Gastroesophageal sphincter (tissue), 4 donors: ENCODE data around the gene CHD5. TPM values are rescaled to one million over a fixed set of nuclear protein-coding genes. Genes with fewer than 3 reads are reported as not detected.
"Not testable (repeated sequence)": the region's sequence is repeated elsewhere in the genome, so short reads cannot be mapped to it uniquely, and the experiment has no call there.

ENCODE experiments used
- ATAC-seq: fragments of 150-250 bp; one replicate; pipeline ENCODE4 v1.9.1; 2016; ENCODE audit warnings: mild to moderate bottlenecking, moderate library complexity
- H3K27ac ChIP-seq, 4 donors: fragments of 200-600 bp; sonication (generic) in 3 of 4; 1 replicate in 3 of 4; 2 replicates in 1 of 4; pipeline ENCODE4 v1.5.1; 2016 to 2019
- H3K27me3 ChIP-seq: fragments of 200-600 bp; sonication (generic); one replicate; pipeline ENCODE4 v1.5.1; 2019
- H3K36me3 ChIP-seq, 2 donors: fragments of 200-600 bp; sonication (generic); one replicate each; pipeline ENCODE4 v1.5.1; 2019; ENCODE audit warnings: control low read depth in 1 of 2
- H3K4me1 ChIP-seq, 3 donors: fragments of 200-600 bp; sonication (generic); 1 replicate in 2 of 3; 2 replicates in 1 of 3; pipeline ENCODE4 v1.5.1; 2016 to 2019; ENCODE audit warnings: control low read depth in 2 of 3
- H3K4me3 ChIP-seq, 2 donors: fragments of 200-600 bp; sonication (generic); one replicate each; pipeline ENCODE4 v1.5.1; 2019; ENCODE audit warnings: mild to moderate bottlenecking in 1 of 2, moderate library complexity in 1 of 2
- H3K9me3 ChIP-seq, 3 donors: fragments of 200-600 bp; sonication (generic); one replicate each; pipeline ENCODE4 v1.5.1; 2017 to 2019; ENCODE audit warnings: control low read depth in 2 of 3
- CTCF ChIP-seq, 4 experiments: fragments of 200-600 bp in 2 of 4; fragments of 450-650 bp in 2 of 4; sonication (generic) in 1 of 4; IDR thresholded peaks; one replicate each; pipeline ENCODE4 v1.5.1; 2017 to 2019; ENCODE audit warnings: antibody characterized with exemption in 4 of 4, mild to moderate bottlenecking in 2 of 4, moderate library complexity in 2 of 4
- EP300 ChIP-seq: sonication (generic); formaldehyde crosslinking; IDR thresholded peaks from one replicate; pipeline ENCODE4 v1.6.1; 2017; ENCODE audit warnings: antibody characterized with exemption, mild to moderate bottlenecking
- POLR2A ChIP-seq, 2 donors: fragments of 450-650 bp; IDR thresholded peaks; one replicate each; pipeline ENCODE4 v1.6.1; 2017; ENCODE audit warnings: antibody characterized with exemption in 2 of 2, mild to moderate bottlenecking in 2 of 2, moderate library complexity in 1 of 2
- POLR2AphosphoS5 ChIP-seq: sonication (generic); formaldehyde crosslinking; IDR thresholded peaks from one replicate; pipeline ENCODE4 v1.6.1; 2017; ENCODE audit warnings: antibody characterized with exemption
- WGBS, 2 donors: methylation state at CpG; one replicate each; pipeline ENCODE4 v1.1.5; 2018; ENCODE audit warnings: low coverage in 1 of 2; 5-methylcytosine and 5-hydroxymethylcytosine counted together
- total RNA-seq, 4 donors: library from RNA; depleted of rRNA; stranded (reverse); fragments of >200 nt; gene quantifications; one replicate each; pipeline ENCODE4 v1.1.0, GENCODE V29; 2016

Gene CHD5
- total RNA-seq, 4 donors from 2014 or later, result 4.4 to 34.9 (median 9.2) TPM

DNA sequence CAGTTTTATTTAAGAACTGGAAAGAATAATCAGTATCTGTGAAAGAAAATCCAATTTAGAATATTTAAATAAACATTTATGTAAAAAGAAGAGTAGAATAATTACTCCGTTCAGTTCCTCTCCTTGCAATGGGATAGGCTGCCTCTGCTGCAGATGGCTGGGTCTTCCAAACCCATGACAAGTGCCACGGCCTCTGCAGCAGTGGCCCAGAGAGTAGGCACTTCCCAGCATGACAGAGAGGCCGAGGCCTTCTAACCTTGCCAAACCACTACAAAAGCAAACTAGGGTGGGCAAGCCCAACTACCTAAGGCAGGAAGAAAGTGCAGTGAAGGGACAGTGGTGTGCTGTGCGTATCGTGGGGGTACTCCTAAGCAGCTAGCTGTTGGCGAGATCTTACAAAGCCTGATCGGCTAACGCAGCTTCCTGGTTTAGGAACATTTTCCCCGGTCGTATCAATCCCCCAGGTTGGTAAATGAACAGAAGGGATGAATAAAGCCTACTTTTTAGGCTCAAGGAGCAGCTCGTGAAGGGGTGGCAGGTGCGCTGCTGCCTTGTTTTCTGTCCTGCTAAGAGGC is 41.2 kb upstream of the CHD5 start:
- peaks cover 0 to 8% (median 0%) of the 10 kb centered on the region in 3 donors for H3K4me1 ChIP-seq
- 86 to 91% methylated on average over 5 to 9 of the region's 12 CpGs for WGBS, 2 donors
- H3K36me3 ChIP-seq, result peaks cover 0 to 62% of the 10 kb centered on the region in 2 donors
- no peak overlapping the region for H3K27ac ChIP-seq
- H3K27me3 ChIP-seq, result no peaks in the 10 kb centered on the region
- no peak overlapping the region for H3K4me3 ChIP-seq
- ATAC-seq, result no peak
- no peaks in the 10 kb centered on the region for H3K9me3 ChIP-seq
- TF ChIP-seq EP300 (no peak), POLR2AphosphoS5 (no peak), CTCF (IDR thresholded peaks at IDR 0.05) (no peak)

GRCh38 chr1:6220236-6220635 is 40.1 kb upstream of the CHD5 start:
- Histone ChIP-seq H3K27me3 (no peaks in the 10 kb centered on the region), H3K4me1 (peaks cover 0 to 8% (median 0%) of the 10 kb centered on the region in 3 donors), H3K36me3 (peaks cover 0 to 60% of the 10 kb centered on the region in 2 donors), H3K4me3 (no peak overlapping the region), H3K9me3 (no peaks in the 10 kb centered on the region), H3K27ac (no peak overlapping the region)
- ATAC-seq, result no peak
- 29 to 64% methylated on average over 1 to 4 of the region's 8 CpGs for WGBS, 2 donors
- TF ChIP-seq EP300 (no peak), CTCF (IDR thresholded peaks at IDR 0.05) (no peak), POLR2AphosphoS5 (no peak), POLR2A (IDR thresholded peaks at IDR 0.05) (no peak)

GRCh38 chr1:6219641-6220040 is 39.5 kb upstream of the CHD5 start:
- not testable (repeated sequence) for H3K4me3 ChIP-seq, ATAC-seq, H3K4me1 ChIP-seq, H3K9me3 ChIP-seq, H3K27ac ChIP-seq, H3K27me3 ChIP-seq
- peaks cover 0 to 54% of the 10 kb centered on the region in 2 donors for H3K36me3 ChIP-seq
- 84 to 100% methylated on average over 3 to 7 of the region's 11 CpGs for WGBS, 2 donors

- peaks cover 0 to 44% of the 10 kb centered on the region in 2 donors for H3K36me3 ChIP-seq
- ATAC-seq, result no peak
- no peak for TF ChIP-seq CTCF (IDR thresholded peaks at IDR 0.05)
- no peak for TF ChIP-seq POLR2A (IDR thresholded peaks at IDR 0.05)
- TF ChIP-seq EP300, result no peak
- TF ChIP-seq POLR2AphosphoS5, result no peak
- no peak overlapping the region for H3K27ac ChIP-seq
- H3K4me3 ChIP-seq, result no peak overlapping the region
- peaks cover 0 to 8% (median 0%) of the 10 kb centered on the region in 3 donors for H3K4me1 ChIP-seq
- no peaks in the 10 kb centered on the region for H3K27me3 ChIP-seq
- WGBS, 2 donors, result 92% methylated on average over 2 of the region's 16 CpGs; no CpG with 5 or more reads in 1 of the 2 donors
- H3K9me3 ChIP-seq, result no peaks in the 10 kb centered on the region
These were observed 38.4 kb upstream of the CHD5 start for GRCh38 chr1:6218375-6219164.

- no peak overlapping the region for H3K4me3 ChIP-seq
- no peak overlapping the region for H3K27ac ChIP-seq
- WGBS, 2 donors, result 20% methylated on average over 2 of the region's 20 CpGs; no CpG with 5 or more reads in 1 of the 2 donors
- H3K4me1 ChIP-seq, result peaks cover 0 to 23% (median 9%) of the 10 kb centered on the region in 3 donors
- ATAC-seq, result no peak
- H3K36me3 ChIP-seq, result peaks cover 0 to 43% of the 10 kb centered on the region in 2 donors
- H3K9me3 ChIP-seq, result no peaks in the 10 kb centered on the region
- TF ChIP-seq EP300, result no peak
- TF ChIP-seq CTCF (IDR thresholded peaks at IDR 0.05), result no peak
- TF ChIP-seq POLR2AphosphoS5, result no peak
- TF ChIP-seq POLR2A (IDR thresholded peaks at IDR 0.05), result no peak
- peaks cover 5% of the 10 kb centered on the region for H3K27me3 ChIP-seq
These were observed 32.3 kb upstream of the CHD5 start for GRCh38 chr1:6212193-6212959.
